ENCODE results near the gene LRRC14B. TPM values are rescaled to one million over a fixed set of nuclear protein-coding genes. Genes with fewer than 3 reads are reported as not detected.
"Not testable (repeated sequence)": the region's sequence is repeated elsewhere in the genome, so short reads cannot be mapped to it uniquely, and the experiment has no call there.

Gene LRRC14B
- total RNA-seq, 1 experiment from 2014 or later: not detected

DNA sequence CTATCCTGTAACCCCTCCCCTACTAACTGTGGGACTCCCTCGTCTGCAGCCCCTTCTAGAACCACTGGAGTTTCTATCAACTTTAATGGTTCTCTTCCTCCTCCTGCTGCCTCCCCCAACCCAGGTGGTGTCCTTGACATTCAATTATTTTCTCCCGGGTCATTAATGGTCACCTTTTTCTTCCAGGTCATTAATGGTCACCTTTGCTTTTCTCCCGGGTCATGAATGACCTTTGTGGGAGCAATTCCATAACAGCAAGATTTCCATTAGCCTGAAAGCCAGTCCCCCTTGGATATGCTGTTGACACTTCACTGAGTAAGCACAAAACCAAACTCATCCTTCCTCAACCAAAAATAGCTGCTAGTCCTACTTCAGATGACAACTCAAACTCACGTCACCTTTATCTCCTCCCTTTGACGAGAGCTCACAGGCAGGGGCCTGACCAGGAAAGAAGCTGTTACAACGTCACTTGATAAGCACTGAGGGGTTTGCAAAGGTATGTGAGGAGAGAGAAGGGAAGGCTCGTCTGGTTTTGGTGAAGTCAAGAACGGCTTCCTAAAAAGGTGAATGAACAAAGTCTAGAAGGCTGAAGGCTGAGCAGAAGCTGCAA is 15.7 kb downstream of the LRRC14B start:
- no peak for DNase-seq (ENCODE audit: low read depth)

DNA sequence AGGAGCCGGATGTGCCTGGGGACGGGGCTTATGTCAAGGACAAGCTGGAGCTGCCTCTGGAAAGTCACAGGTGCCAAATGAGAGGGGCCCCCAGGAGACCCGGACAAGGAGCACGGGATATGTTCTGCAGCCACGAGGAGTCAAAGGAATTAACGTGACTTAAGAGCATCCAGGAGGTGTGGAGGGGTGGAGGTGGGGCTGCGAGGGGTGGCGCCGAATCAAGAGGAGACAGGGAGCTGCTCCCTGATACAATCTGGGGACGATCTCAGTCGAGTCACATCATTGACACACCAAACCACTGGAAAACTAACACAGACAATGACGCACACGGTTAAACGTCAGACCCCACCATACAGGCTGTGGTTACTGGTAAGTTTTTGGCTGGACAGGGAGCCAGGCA is 16.3 kb downstream of the LRRC14B start:
- peak; percentile 28 for DNase-seq (ENCODE audit: low read depth)

DNA sequence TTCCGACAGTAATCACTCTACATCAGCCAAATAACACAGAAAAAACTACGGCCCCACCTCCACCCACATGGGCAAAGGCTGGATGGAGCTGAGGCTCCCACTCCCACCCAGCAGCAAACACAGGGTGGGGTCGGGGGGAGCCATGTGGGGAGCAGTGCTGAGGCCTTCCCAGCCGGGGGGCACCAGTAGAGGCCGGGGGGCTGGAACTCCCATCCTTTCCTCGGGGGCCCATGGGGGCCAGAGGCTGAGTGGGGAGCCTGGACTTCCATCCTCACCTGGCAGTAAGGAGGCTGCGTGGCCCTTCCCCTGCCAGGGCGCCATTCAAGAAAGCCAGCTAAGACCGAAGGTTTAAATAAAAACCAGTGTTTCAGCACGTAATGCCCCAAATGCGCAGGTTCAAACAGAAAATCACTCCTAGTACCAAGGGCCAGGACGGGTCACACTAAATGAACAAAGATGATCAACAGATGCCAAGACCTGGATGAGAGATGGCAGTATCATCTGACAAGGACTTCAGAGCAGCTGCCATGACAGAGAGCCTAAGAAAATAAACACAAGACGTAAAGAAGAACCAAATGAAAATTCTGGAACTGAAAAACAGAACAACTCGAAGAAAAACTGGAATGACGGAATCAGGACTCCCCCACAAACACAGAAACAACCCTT is 17.3 kb downstream of the LRRC14B start:
- no peak for DNase-seq (ENCODE audit: low read depth)

- DNase-seq (ENCODE audit: low read depth): no peak
These were observed 22.6 kb downstream of the LRRC14B start for GRCh38 chr5:213803-214395.

- DNase-seq (ENCODE audit: low read depth): peak; percentile 30
These were observed 24.0 kb downstream of the LRRC14B start for GRCh38 chr5:215256-215655.

DNA sequence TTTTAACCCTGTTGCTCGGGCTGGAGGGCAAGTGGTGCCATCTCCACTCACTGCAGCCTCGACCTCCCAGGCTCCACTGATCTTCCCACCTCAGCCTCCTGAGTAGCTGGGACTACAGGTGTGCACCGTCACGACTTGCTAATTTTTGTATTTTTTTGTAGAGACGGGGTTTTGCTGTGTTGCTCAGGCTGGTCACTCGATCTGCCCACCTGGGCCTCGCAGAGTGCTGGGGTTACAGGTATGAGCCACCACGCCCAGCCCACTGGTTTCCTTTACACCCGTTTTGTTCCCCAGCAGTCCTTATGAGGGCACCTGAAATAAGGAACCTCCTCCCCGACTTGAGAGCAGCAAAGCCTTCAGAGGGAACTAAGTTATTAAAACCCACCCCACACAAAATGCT is 24.8 kb downstream of the LRRC14B start:
- DNase-seq (ENCODE audit: low read depth): not testable (repeated sequence)

- DNase-seq (ENCODE audit: low read depth): peak; percentile 98
These were observed 26.5 kb downstream of the LRRC14B start, which contains the start of the genes CCDC127 and SDHA for GRCh38 chr5:217494-218456. Gene CCDC127, minus strand, starts transcription at chr5:218153. Its CDS starts 1,304 bp downstream, at chr5:216849. Gene SDHA, plus strand, starts transcription at chr5:218320. Its CDS starts 36 bp downstream, at chr5:218356.

GRCh38 chr5:218457-219291 is 27.4 kb downstream of the LRRC14B start:
- peak; percentile 36 for DNase-seq (ENCODE audit: low read depth)

GRCh38 chr5:219460-219863 is 28.2 kb downstream of the LRRC14B start:
- DNase-seq (ENCODE audit: low read depth): no peak

GRCh38 chr5:219991-220390 is 28.7 kb downstream of the LRRC14B start:
- DNase-seq (ENCODE audit: low read depth): no peak

DNA sequence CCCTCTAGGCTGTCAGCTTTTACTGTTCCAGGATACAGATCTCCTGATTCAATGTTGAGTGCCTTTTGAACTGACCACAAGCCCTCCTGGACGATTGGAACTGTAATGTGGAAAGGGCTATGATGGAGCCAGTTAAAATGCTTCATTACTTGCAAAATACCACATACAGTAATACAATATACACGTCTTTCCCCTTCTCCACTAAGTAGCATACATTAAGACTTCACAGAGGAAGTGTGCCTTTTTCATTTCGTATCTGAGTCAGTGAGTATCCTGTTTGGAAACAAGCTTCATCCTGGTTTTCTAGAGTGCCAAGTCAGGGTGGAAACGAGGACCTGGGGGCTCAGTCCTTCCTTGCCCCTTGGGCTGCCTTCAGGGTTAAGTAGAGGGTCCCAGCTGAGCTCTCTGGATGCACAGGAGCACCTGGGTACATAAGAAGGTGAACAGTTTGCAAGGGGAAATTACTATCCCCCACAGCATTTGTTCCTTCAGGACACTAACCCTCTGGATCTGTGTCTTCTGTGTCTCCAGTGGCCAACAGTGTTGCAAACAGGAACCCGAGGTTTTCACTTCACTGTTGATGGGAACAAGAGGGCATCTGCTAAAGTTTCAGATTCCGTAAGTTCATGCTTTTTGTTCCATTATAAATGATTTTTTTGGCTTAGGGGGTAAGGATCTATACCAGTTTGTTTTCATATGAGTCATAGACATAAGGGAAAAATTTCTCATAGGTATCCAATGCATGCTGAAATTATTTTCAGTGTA is 31.8 kb downstream of the LRRC14B start:
- not testable (repeated sequence) for DNase-seq (ENCODE audit: low read depth)

DNA sequence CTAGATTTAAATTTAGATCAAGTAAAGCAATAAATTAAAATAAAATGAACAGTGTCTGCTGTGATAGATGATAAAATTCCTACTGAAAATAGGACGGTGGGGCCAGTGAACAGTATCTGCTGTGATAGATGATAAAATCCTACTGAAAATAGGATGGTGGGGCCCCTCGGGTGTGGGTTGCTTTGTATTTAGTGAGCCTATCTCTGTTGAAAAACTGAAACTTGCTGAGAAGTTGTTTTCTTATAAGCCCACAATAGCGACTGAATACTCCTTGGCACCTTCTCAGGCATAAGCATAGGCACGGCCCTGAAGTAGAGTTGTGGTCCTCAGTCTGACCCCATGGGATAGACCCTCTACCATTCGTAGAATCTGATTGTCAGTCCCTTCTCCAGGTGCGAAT is 32.5 kb downstream of the LRRC14B start:
- no peak for DNase-seq (ENCODE audit: low read depth)

- DNase-seq (ENCODE audit: low read depth): no peak
These were observed 34.0 kb downstream of the LRRC14B start for GRCh38 chr5:225334-225733.

- DNase-seq (ENCODE audit: low read depth): not testable (repeated sequence)
These were observed 36.1 kb downstream of the LRRC14B start for GRCh38 chr5:227375-227774.

- no peak for DNase-seq (ENCODE audit: low read depth)
These were observed 37.6 kb downstream of the LRRC14B start for GRCh38 chr5:228886-229285.

DNA sequence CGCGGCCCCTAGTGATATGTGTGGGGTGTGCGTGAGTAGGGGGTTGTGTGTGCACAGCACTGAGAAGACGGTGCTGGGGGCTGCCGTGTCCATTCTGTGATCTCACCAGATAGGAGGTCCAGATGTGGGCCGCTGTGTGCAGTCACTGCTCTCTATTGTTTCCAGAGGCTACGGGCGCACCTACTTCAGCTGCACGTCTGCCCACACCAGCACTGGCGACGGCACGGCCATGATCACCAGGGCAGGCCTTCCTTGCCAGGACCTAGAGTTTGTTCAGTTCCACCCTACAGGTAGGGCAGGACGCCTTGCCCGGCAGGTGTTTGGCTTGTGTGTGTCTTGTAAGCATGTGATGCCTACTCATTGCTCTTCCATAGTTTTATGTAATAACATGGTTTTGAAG is 39.4 kb downstream of the LRRC14B start:
- no peak for DNase-seq (ENCODE audit: low read depth)

- no peak for DNase-seq (ENCODE audit: low read depth)
These were observed 40.4 kb downstream of the LRRC14B start for GRCh38 chr5:231661-232060.

DNA sequence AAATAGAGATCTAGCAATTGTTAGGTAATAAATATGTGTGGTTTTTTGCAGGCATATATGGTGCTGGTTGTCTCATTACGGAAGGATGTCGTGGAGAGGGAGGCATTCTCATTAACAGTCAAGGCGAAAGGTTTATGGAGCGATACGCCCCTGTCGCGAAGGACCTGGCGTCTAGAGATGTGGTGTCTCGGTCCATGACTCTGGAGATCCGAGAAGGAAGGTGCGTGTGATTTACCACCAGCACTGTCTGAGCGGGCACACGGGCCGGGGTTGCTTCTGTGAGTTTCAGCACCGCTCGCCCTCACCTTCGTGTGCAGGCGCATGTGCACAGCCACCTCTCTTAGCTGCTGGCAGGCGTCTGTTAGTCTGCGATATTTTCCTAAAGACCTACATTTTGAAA is 42.1 kb downstream of the LRRC14B start:
- not testable (repeated sequence) for DNase-seq (ENCODE audit: low read depth)

DNA sequence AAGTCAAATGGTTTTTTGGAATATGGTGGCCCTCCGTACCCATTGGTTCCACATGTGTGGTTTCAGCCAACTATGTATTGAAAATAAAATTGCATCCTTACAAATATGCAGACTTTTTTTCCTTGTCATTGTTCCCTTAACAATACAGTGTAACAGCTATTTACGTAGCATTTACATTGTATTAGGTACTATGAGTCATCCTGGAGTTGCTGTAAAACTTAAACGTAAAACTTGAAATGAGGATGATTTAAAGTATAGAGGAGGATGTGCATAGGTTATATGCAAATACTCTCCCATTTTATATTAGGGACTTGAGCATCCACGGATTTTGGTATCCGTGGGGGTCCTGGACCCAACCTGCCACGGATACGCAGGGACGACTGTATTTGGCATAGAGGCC is 43.2 kb downstream of the LRRC14B start:
- DNase-seq (ENCODE audit: low read depth): no peak

DNA sequence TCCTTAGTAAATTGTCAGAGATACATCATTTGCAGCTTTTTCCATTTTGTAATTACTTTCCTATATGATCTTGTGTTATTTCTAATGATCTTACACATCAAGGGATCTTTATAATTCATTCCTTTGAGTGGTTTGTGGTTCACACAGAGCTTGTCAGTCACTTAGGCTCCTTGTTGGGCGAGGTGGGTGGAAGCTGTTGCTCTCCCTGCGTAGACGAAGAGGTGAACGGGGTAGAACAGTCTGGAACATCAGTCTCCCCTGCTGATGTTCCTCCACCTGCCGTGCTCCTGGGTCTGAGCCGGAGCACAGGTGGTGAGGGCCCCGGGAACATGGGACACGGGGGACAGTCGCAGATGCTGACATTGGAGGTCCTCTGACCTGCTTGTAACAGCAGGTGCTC is 44.2 kb downstream of the LRRC14B start:
- DNase-seq (ENCODE audit: low read depth): not testable (repeated sequence)

Measured in Daoy (cell line).